Measurements from ENCODE around the gene CHMP3.

GRCh38 chr2:86563650-86564061, 413 bp upstream of the CHMP3 start:
- no peak for TF ChIP-seq CTCF (conservative IDR thresholded peaks at IDR 0.05 in 1 of 2, IDR thresholded peaks at IDR 0.05 in 1 of 2; ENCODE audit: low read depth in 1 of 2, low read length in 2 of 2)
- TF ChIP-seq EZH2 (IDR thresholded peaks at IDR 0.05; ENCODE audit: low read length, missing control alignments): no peak
